Muscle of leg (tissue), 11 donors: ENCODE results near the gene TMTC2. TPM values are rescaled to one million over a fixed set of nuclear protein-coding genes. Genes with fewer than 3 reads are reported as not detected.

Experiments
- DNase-seq: peaks from one replicate; pipeline ENCODE4 v3.0.0; 2013
- H3K27ac ChIP-seq: one replicate; pipeline ENCODE4 v1.5.1; 2013; ENCODE audit warnings: mild to moderate bottlenecking, low read length, control low read depth
- H3K27me3 ChIP-seq: one replicate; pipeline ENCODE4 v1.6.1; 2013; ENCODE audit warnings: low read length; ENCODE audit not compliant: control insufficient read depth, insufficient read depth
- H3K36me3 ChIP-seq: one replicate; pipeline ENCODE4 v1.6.1; 2013; ENCODE audit warnings: low read length; ENCODE audit not compliant: control insufficient read depth, insufficient read depth
- H3K4me1 ChIP-seq: one replicate; pipeline ENCODE4 v1.6.1; 2013; ENCODE audit warnings: low read length; ENCODE audit not compliant: control insufficient read depth, insufficient read depth
- H3K4me3 ChIP-seq: one replicate; pipeline ENCODE4 v1.5.1; 2013; ENCODE audit warnings: low read length, control low read depth
- H3K9me3 ChIP-seq: replicated peaks from 2 replicates; pipeline ENCODE4 v1.6.1; 2013; ENCODE audit warnings: low read depth, low read length; ENCODE audit not compliant: control insufficient read depth
- WGBS: methylation state at CpG from one replicate; pipeline ENCODE4 v1.1.5; 2013; ENCODE audit warnings: missing lambda C conversion rate; ENCODE audit not compliant: insufficient coverage; 5-methylcytosine and 5-hydroxymethylcytosine counted together
- polyA plus RNA-seq, 8 donors: library from polyadenylated mRNA; unstranded; fragments of 120-200 nt; gene quantifications; one replicate each; pipeline versions ENCODE4 v1.2.1 to v1.2.3, GENCODE V29; 2013; ENCODE audit warnings: inconsistent platforms in 1 of 8, low replicate concordance in 1 of 8; ENCODE audit not compliant: insufficient read length in 8 of 8, insufficient read depth in 1 of 8
- total RNA-seq: library from RNA; stranded (reverse); fragments of 120-200 nt; gene quantifications from one replicate; pipeline ENCODE4 v1.2.4, GENCODE V29; 2013

The TMTC2 gene
- total and polyA plus RNA-seq, 9 donors, result 10.8 to 24.8 (median 18.3) TPM

DNA sequence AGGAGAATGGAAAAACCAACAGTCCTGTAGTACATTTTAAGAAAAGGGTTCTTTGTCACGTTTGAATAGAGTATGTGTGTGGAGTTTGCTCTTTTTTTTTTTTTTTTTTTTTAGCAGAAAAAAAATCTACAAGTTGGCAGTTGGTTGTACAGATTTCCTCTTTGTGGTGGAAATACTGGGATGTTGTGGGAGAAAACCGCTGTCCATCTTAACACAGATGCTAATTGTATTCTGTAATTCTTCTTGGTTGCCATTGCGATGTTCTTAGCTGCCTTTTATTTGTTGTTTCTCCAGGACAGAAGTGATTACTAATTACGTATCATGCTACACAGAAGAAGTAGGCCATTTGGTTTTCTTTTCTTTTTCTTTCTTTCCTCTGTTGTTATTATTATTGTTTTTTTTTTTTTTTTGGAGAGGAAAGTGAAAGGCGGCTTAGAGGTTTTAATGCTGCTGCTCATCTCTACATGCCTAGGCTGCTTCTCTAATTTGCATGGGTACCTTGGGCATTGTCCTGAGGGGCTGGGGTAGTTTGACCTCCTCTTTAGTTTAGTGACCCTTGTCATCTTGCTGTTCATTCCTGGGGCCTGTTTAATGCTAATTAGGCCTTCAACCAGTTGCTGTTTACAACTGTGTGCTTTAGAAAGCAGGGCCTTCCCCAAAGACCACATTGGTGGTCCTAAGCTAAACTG, 94.7 kb downstream of the TMTC2 start:
- WGBS, result 100% methylated on average over 1 of the region's 5 CpGs
- Histone ChIP-seq H3K27ac (no peak overlapping the region), H3K4me3 (no peak overlapping the region), H3K4me1 (no peaks in the 10 kb centered on the region), H3K9me3 (no peaks in the 10 kb centered on the region), H3K27me3 (no peaks in the 10 kb centered on the region), H3K36me3 (no peaks in the 10 kb centered on the region)
- DNase-seq, result no peak

DNA sequence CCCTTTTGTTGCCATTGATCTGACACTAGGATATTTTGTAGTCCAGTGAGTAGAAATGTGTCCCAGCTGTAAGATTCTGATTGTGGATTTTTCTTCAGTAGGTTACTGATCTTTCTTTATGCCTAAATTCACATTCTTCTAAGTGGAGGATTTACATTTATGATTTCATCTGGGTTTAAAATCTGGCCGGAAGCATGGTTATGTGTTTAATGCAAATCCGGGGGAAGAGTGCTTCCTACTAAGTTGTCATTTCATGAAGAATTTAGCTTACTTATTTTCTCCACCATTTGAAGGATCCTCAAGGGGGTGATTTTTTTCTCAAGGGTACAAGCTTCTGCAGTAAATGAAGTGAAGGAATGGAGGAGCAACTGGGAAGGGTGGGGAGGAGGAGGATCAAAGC, 96.7 kb downstream of the TMTC2 start:
- Histone ChIP-seq H3K36me3 (no peaks in the 10 kb centered on the region), H3K9me3 (no peaks in the 10 kb centered on the region), H3K27me3 (no peaks in the 10 kb centered on the region), H3K4me1 (no peaks in the 10 kb centered on the region), H3K27ac (no peak overlapping the region), H3K4me3 (no peak overlapping the region)
- no CpG with 5 or more reads among the region's 2 CpGs for WGBS
- no peak for DNase-seq

DNA sequence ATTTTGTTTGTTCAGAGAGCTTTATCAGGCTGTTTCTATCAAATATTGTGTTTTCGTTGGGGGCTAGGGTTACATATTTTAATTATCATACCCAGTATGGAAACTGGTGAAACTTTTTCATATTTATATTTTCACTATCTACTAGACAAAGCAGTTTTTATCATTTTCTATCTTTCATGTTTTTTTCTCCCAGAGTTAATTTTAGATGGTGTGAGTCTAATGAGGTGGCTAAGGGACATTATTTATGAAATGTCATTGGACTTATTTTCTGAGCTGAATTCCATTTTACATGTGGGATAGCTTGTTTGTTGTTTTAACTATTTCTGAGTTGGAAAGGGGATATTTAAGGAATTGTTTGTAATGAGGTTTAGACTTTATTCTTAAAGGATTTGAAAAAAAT, 100.3 kb downstream of the TMTC2 start:
- no peak overlapping the region for H3K27ac ChIP-seq
- H3K36me3 ChIP-seq, result peaks cover 2% of the 10 kb centered on the region
- no peak for DNase-seq
- no CpG with 5 or more reads among the region's 1 CpG for WGBS
- H3K4me3 ChIP-seq, result no peak overlapping the region
- H3K4me1 ChIP-seq, result no peaks in the 10 kb centered on the region
- H3K9me3 ChIP-seq, result no peaks in the 10 kb centered on the region
- H3K27me3 ChIP-seq, result no peaks in the 10 kb centered on the region

DNA sequence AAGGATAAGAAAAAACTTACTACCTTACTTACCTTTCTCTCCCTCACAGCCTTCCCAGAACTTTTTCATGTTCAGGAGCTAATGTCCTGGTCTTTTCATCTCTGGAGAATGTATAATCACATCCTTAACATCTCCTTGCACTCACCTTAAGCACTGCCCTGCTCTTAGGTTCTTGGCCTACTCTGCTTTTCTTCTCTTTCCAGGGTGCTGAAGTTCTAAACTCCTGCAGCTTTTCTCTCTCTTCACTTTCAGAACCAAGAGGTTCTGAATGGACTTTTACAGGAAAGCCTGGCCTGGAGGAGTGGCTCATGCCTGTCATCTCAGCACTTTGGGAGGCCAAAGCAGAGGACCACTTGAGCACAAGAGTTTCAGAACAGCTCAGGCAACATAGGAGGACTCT, 101.9 kb downstream of the TMTC2 start:
- Histone ChIP-seq H3K9me3 (no peaks in the 10 kb centered on the region), H3K27ac (no peak overlapping the region)
- DNase-seq, result no peak

DNA sequence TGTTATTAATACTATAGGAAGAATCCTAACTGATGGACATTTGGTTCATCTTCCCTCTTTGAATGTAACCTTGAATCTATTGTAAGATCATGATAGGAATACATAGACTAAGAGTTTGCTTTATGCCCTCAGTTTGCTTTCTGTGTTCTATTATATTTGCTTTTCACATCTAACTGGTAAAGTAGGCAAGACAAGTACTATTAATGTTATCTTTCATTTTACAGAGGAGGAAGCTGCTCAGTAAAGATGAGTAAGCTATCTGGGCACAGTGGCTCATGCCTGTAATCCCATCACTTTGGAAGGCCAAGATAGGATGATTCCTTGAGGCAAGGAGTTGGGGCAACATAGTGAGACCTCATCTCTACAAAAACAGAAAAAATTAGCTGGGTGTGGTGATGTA, 103.0 kb downstream of the TMTC2 start:
- no peak overlapping the region for H3K27ac ChIP-seq
- no peak overlapping the region for H3K4me3 ChIP-seq
- H3K36me3 ChIP-seq, result peaks cover 2% of the 10 kb centered on the region
- no peaks in the 10 kb centered on the region for H3K27me3 ChIP-seq
- H3K4me1 ChIP-seq, result no peaks in the 10 kb centered on the region
- no peak for DNase-seq
- no peaks in the 10 kb centered on the region for H3K9me3 ChIP-seq

More for the DNA sequence above, 101.9 kb downstream of the TMTC2 start:
- H3K36me3 ChIP-seq, result peaks cover 2% of the 10 kb centered on the region
- H3K4me3 ChIP-seq, result no peak overlapping the region
- no peaks in the 10 kb centered on the region for H3K4me1 ChIP-seq
- no peaks in the 10 kb centered on the region for H3K27me3 ChIP-seq

DNA sequence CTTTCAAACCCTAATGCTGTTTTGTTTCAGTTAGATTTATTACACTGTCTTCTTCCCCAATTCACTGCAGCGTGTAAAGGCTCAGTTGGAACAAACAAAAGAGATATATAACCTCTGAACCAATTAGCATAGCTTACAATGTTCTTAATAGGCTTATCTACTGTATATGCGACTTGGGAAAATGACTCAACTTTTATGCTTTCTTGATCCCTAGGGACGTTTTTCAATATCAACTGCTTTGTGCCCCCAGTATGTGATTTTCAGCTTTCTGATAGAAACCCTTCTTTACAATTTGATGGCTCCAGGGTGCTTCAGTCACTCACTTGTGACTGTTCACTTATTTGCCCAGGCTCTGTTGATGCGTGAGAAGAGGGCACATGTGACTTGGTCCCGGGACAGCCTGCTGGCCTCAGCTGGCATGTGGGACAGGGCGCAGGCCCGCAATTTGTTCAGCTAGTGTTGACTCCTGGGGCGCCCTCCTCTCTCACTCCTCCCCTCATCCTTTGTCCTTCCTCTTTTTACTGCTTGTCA, 107.1 kb downstream of the TMTC2 start:
- DNase-seq, result no peak
- Histone ChIP-seq H3K9me3 (no peaks in the 10 kb centered on the region), H3K4me1 (no peaks in the 10 kb centered on the region), H3K4me3 (no peak overlapping the region), H3K36me3 (peaks cover 2% of the 10 kb centered on the region), H3K27me3 (no peaks in the 10 kb centered on the region), H3K27ac (no peak overlapping the region)
- whole genome bisulfite sequencing, result 60% methylated on average over 4 of the region's 8 CpGs

DNA sequence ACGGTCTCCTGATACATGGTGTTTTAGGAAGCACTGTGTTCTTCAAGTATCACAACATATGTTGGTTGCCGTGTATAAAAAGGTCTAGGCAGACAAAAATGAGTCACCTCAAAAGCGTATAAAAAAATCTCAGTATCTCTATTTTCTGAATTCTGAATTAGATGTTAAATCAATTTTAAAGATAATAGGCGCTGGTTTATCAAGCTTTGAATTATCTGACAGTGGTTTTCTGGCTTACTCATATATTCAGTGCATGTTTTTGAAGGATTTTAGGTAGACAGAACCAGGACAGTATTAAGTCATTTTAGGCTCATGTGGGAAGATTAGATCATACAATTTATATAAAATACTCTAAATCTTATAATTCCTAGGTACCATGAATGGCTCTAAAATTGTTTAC, 110.8 kb downstream of the TMTC2 start:
- Histone ChIP-seq H3K4me3 (no peak overlapping the region), H3K4me1 (no peaks in the 10 kb centered on the region)
- WGBS, result no CpG with 5 or more reads among the region's 4 CpGs

DNA sequence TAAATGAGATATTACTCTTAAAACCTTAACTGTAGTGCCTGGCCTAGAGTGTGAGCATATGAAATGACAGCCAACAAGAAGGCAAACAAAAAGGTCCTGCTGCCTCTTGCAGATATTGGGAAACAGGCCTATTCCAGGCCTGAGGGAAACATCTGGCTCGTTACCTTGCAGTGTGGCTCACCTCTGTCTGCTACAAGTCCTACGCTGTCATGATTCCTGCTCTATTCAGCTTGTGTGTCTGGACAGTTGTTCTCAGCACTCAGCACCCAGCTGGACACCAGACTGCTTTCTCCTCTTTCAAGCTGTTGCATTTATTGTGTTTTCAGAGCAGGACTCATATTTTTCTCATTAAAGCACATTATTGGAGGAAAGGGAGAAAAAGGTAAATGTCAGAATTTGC, 113.5 kb downstream of the TMTC2 start:
- peaks cover 3% of the 10 kb centered on the region for H3K36me3 ChIP-seq
- no peak overlapping the region for H3K27ac ChIP-seq
- H3K4me1 ChIP-seq, result no peaks in the 10 kb centered on the region
- WGBS, result 58% methylated on average over 2 of the region's 2 CpGs
- H3K27me3 ChIP-seq, result no peaks in the 10 kb centered on the region
- no peak overlapping the region for H3K4me3 ChIP-seq
- no peaks in the 10 kb centered on the region for H3K9me3 ChIP-seq
- DNase-seq, result no peak

More for the DNA sequence above, 110.8 kb downstream of the TMTC2 start:
- peaks cover 3% of the 10 kb centered on the region for H3K36me3 ChIP-seq
- no peaks in the 10 kb centered on the region for H3K27me3 ChIP-seq
- H3K27ac ChIP-seq, result no peak overlapping the region
- DNase-seq, result no peak
- no peaks in the 10 kb centered on the region for H3K9me3 ChIP-seq

DNA sequence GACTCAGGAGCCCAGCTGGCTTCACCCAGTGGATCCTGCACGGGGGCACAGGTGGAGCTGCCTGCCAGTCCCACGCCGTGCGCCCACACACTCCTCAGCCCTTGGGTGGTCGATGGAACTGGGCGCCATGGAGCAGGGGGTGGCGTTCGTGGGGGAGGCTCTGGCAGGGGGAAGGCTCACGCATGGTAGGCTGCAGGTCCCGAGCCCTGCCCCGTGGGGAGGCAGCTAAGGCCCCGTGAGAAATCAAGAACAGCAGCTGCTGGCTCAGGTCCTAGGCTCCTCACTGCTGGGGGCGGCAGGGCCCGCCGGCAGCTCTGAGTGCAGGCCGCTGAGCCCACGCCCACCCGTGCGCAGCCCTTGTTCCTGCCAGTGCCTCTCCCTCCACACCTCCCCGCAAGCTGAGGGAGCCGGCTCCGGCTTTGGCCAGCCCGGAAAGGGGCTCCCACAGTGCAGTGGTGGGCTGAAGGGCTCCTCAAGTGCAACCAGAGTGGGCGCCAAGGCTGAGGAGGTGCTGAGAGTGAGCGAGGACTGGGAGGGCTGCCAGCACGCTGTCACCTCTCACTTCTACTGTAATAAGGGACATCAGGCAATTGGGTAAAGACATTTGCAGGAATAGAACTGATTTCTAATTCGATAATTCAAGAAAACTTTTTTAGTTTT, 115.4 kb downstream of the TMTC2 start:
- no peaks in the 10 kb centered on the region for H3K27me3 ChIP-seq
- no peaks in the 10 kb centered on the region for H3K9me3 ChIP-seq
- no peaks in the 10 kb centered on the region for H3K4me1 ChIP-seq
- H3K4me3 ChIP-seq, result no peak overlapping the region
- H3K27ac ChIP-seq, result no peak overlapping the region
- no peak for DNase-seq
- H3K36me3 ChIP-seq, result peaks cover 3% of the 10 kb centered on the region
- 95% methylated on average over 21 of the region's 27 CpGs for WGBS

DNA sequence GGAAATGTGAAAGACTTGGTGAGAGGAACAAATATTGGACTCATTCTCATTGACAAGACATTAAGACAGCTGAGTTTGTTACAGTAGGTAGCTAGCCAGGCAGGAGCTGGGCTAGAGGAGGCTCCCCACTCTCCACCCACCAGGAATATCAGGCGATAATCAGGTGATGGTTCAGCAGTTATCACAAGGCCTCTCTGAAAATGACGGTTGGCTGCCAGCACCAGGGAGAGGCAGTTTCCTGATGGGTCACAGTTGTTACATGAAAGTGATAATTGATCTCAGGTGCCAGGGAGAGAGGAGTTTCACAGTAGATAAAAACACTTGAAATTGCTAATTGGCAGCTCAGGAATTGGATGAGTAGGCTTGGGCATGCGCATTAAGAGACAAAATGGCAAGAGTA, 116.5 kb downstream of the TMTC2 start:
- DNase-seq, result no peak
- H3K9me3 ChIP-seq, result no peaks in the 10 kb centered on the region
- WGBS, result 75% methylated on average over 2 of the region's 3 CpGs

More for the DNA sequence above, 116.5 kb downstream of the TMTC2 start:
- Histone ChIP-seq H3K27ac (no peak overlapping the region), H3K4me1 (no peaks in the 10 kb centered on the region), H3K4me3 (no peak overlapping the region), H3K27me3 (no peaks in the 10 kb centered on the region), H3K36me3 (peaks cover 3% of the 10 kb centered on the region)
